ENCODE results near the gene KIAA0232.

The KIAA0232 gene

GRCh38 chr4:6857009-6857882, 74.7 kb downstream of the KIAA0232 start:
- H3K27me3 ChIP-seq (ENCODE audit: insufficient read depth, low read length): no peaks in the 10 kb centered on the region
- H3K4me1 ChIP-seq (ENCODE audit: insufficient read depth, low read length): peaks cover 13% of the 10 kb centered on the region
- H3K9me3 ChIP-seq (ENCODE audit: low read length): peaks cover 5% of the 10 kb centered on the region
- peaks cover 59% of the 10 kb centered on the region for H3K36me3 ChIP-seq (ENCODE audit: insufficient read depth, low read length)
- H3K4me3 ChIP-seq (ENCODE audit: low read length): no peak overlapping the region
- H2AFZ ChIP-seq (ENCODE audit: low read depth, low read length): no peak overlapping the region

- no peaks in the 10 kb centered on the region for H3K27me3 ChIP-seq (ENCODE audit: insufficient read depth, low read length)
- peaks cover 68% of the 10 kb centered on the region for H3K36me3 ChIP-seq (ENCODE audit: insufficient read depth, low read length)
- H3K9me3 ChIP-seq (ENCODE audit: low read length): peaks cover 5% of the 10 kb centered on the region
- H3K4me1 ChIP-seq (ENCODE audit: insufficient read depth, low read length): peaks cover 6% of the 10 kb centered on the region
- no peak overlapping the region for H2AFZ ChIP-seq (ENCODE audit: low read depth, low read length)
- no peak overlapping the region for H3K4me3 ChIP-seq (ENCODE audit: low read length)
These were observed 76.5 kb downstream of the KIAA0232 start for GRCh38 chr4:6858997-6859396.

- no peaks in the 10 kb centered on the region for H3K27me3 ChIP-seq (ENCODE audit: insufficient read depth, low read length)
- peaks cover 70% of the 10 kb centered on the region for H3K36me3 ChIP-seq (ENCODE audit: insufficient read depth, low read length)
- peaks cover under 1% of the 10 kb centered on the region for H3K4me1 ChIP-seq (ENCODE audit: insufficient read depth, low read length)
- H3K4me3 ChIP-seq (ENCODE audit: low read length): no peak overlapping the region
- no peak overlapping the region for H2AFZ ChIP-seq (ENCODE audit: low read depth, low read length)
- H3K9me3 ChIP-seq (ENCODE audit: low read length): peaks cover 5% of the 10 kb centered on the region
These were observed 77.0 kb downstream of the KIAA0232 start for GRCh38 chr4:6859543-6859942.

GRCh38 chr4:6868386-6868785, 85.9 kb downstream of the KIAA0232 start:
- no peak overlapping the region for H2AFZ ChIP-seq (ENCODE audit: low read depth, low read length)
- H3K4me1 ChIP-seq (ENCODE audit: insufficient read depth, low read length): peaks cover 2% of the 10 kb centered on the region
- peaks cover 2% of the 10 kb centered on the region for H3K9me3 ChIP-seq (ENCODE audit: low read length)
- H3K27me3 ChIP-seq (ENCODE audit: insufficient read depth, low read length): no peaks in the 10 kb centered on the region
- H3K36me3 ChIP-seq (ENCODE audit: insufficient read depth, low read length): peaks cover 58% of the 10 kb centered on the region
- H3K4me3 ChIP-seq (ENCODE audit: low read length): no peak overlapping the region

- Histone ChIP-seq H3K27me3 (ENCODE audit: insufficient read depth, low read length) (no peaks in the 10 kb centered on the region), H3K36me3 (ENCODE audit: insufficient read depth, low read length) (peaks cover 59% of the 10 kb centered on the region), H3K9me3 (ENCODE audit: low read length) (peaks cover 2% of the 10 kb centered on the region), H3K4me3 (ENCODE audit: low read length) (no peak overlapping the region), H2AFZ (ENCODE audit: low read depth, low read length) (no peak overlapping the region), H3K4me1 (ENCODE audit: insufficient read depth, low read length) (peaks cover 2% of the 10 kb centered on the region)
These were observed 87.4 kb downstream of the KIAA0232 start for GRCh38 chr4:6869944-6870343.

- H3K9me3 ChIP-seq (ENCODE audit: low read length): no peaks in the 10 kb centered on the region
- no peak overlapping the region for H2AFZ ChIP-seq (ENCODE audit: low read depth, low read length)
- peaks cover 63% of the 10 kb centered on the region for H3K36me3 ChIP-seq (ENCODE audit: insufficient read depth, low read length)
- H3K27me3 ChIP-seq (ENCODE audit: insufficient read depth, low read length): no peaks in the 10 kb centered on the region
- H3K4me3 ChIP-seq (ENCODE audit: low read length): no peak overlapping the region
- H3K4me1 ChIP-seq (ENCODE audit: insufficient read depth, low read length): no peaks in the 10 kb centered on the region
These were observed 90.8 kb downstream of the KIAA0232 start for GRCh38 chr4:6873291-6873690.

GRCh38 chr4:6873792-6874461, 91.4 kb downstream of the KIAA0232 start:
- Histone ChIP-seq H3K4me1 (ENCODE audit: insufficient read depth, low read length) (no peaks in the 10 kb centered on the region), H3K4me3 (ENCODE audit: low read length) (no peak overlapping the region), H3K27me3 (ENCODE audit: insufficient read depth, low read length) (no peaks in the 10 kb centered on the region), H2AFZ (ENCODE audit: low read depth, low read length) (no peak overlapping the region), H3K36me3 (ENCODE audit: insufficient read depth, low read length) (peaks cover 69% of the 10 kb centered on the region), H3K9me3 (ENCODE audit: low read length) (no peaks in the 10 kb centered on the region)

GRCh38 chr4:6874981-6875380, 92.5 kb downstream of the KIAA0232 start:
- Histone ChIP-seq H2AFZ (ENCODE audit: low read depth, low read length) (no peak overlapping the region), H3K36me3 (ENCODE audit: insufficient read depth, low read length) (peaks cover 75% of the 10 kb centered on the region), H3K4me1 (ENCODE audit: insufficient read depth, low read length) (no peaks in the 10 kb centered on the region)

GRCh38 chr4:6875431-6875831, 92.9 kb downstream of the KIAA0232 start:
- H2AFZ ChIP-seq (ENCODE audit: low read depth, low read length): no peak overlapping the region
- H3K27me3 ChIP-seq (ENCODE audit: insufficient read depth, low read length): no peaks in the 10 kb centered on the region
- no peaks in the 10 kb centered on the region for H3K9me3 ChIP-seq (ENCODE audit: low read length)
- H3K4me1 ChIP-seq (ENCODE audit: insufficient read depth, low read length): no peaks in the 10 kb centered on the region
- peaks cover 76% of the 10 kb centered on the region for H3K36me3 ChIP-seq (ENCODE audit: insufficient read depth, low read length)
- H3K4me3 ChIP-seq (ENCODE audit: low read length): no peak overlapping the region

More at GRCh38 chr4:6874981-6875380, 92.5 kb downstream of the KIAA0232 start:
- no peaks in the 10 kb centered on the region for H3K9me3 ChIP-seq (ENCODE audit: low read length)
- H3K4me3 ChIP-seq (ENCODE audit: low read length): no peak overlapping the region
- H3K27me3 ChIP-seq (ENCODE audit: insufficient read depth, low read length): no peaks in the 10 kb centered on the region

GRCh38 chr4:6876440-6876839, 93.9 kb downstream of the KIAA0232 start:
- Histone ChIP-seq H3K9me3 (ENCODE audit: low read length) (no peaks in the 10 kb centered on the region), H2AFZ (ENCODE audit: low read depth, low read length) (no peak overlapping the region), H3K4me1 (ENCODE audit: insufficient read depth, low read length) (no peaks in the 10 kb centered on the region), H3K27me3 (ENCODE audit: insufficient read depth, low read length) (no peaks in the 10 kb centered on the region), H3K4me3 (ENCODE audit: low read length) (no peak overlapping the region), H3K36me3 (ENCODE audit: insufficient read depth, low read length) (peaks cover 85% of the 10 kb centered on the region)

- H3K4me3 ChIP-seq (ENCODE audit: low read length): no peak overlapping the region
- H3K9me3 ChIP-seq (ENCODE audit: low read length): no peaks in the 10 kb centered on the region
- H2AFZ ChIP-seq (ENCODE audit: low read depth, low read length): no peak overlapping the region
- H3K36me3 ChIP-seq (ENCODE audit: insufficient read depth, low read length): peaks cover 86% of the 10 kb centered on the region
- no peaks in the 10 kb centered on the region for H3K27me3 ChIP-seq (ENCODE audit: insufficient read depth, low read length)
- no peaks in the 10 kb centered on the region for H3K4me1 ChIP-seq (ENCODE audit: insufficient read depth, low read length)
These were observed 94.5 kb downstream of the KIAA0232 start for GRCh38 chr4:6877067-6877466.

GRCh38 chr4:6878451-6879059, 96.0 kb downstream of the KIAA0232 start:
- H3K27me3 ChIP-seq (ENCODE audit: insufficient read depth, low read length): no peaks in the 10 kb centered on the region
- H2AFZ ChIP-seq (ENCODE audit: low read depth, low read length): no peak overlapping the region
- no peak overlapping the region for H3K4me3 ChIP-seq (ENCODE audit: low read length)
- no peaks in the 10 kb centered on the region for H3K9me3 ChIP-seq (ENCODE audit: low read length)
- no peaks in the 10 kb centered on the region for H3K4me1 ChIP-seq (ENCODE audit: insufficient read depth, low read length)
- H3K36me3 ChIP-seq (ENCODE audit: insufficient read depth, low read length): peaks cover 90% of the 10 kb centered on the region

- Histone ChIP-seq H3K9me3 (ENCODE audit: low read length) (no peaks in the 10 kb centered on the region), H2AFZ (ENCODE audit: low read depth, low read length) (no peak overlapping the region), H3K36me3 (ENCODE audit: insufficient read depth, low read length) (peaks cover 76% of the 10 kb centered on the region), H3K27me3 (ENCODE audit: insufficient read depth, low read length) (no peaks in the 10 kb centered on the region), H3K4me3 (ENCODE audit: low read length) (no peak overlapping the region), H3K4me1 (ENCODE audit: insufficient read depth, low read length) (no peaks in the 10 kb centered on the region)
These were observed 98.2 kb downstream of the KIAA0232 start for GRCh38 chr4:6880691-6881090.

All from neuron (in vitro differentiated cells).